ENCODE data around the gene NR3C1. TPM values are rescaled to one million over a fixed set of nuclear protein-coding genes. Genes with fewer than 3 reads are reported as not detected.

NR3C1 gene
- total RNA-seq, 6 experiments from 2014 or later: 27.3 to 60.1 (median 47.2) TPM

GRCh38 chr5:143350751-143351602 is 52.5 kb downstream of the NR3C1 start:
- H3K27ac ChIP-seq: peak overlapping the region; percentile 28 to 61 (median 59)
- DNase-seq: peak; percentile 47 to 71 (median 68)
- H3K27me3 ChIP-seq: no peaks in the 10 kb centered on the region
- peak; percentile 78 to 88 (median 81) for ATAC-seq
- H3K9me3 ChIP-seq: no peaks in the 10 kb centered on the region
- H3K36me3 ChIP-seq: no peaks in the 10 kb centered on the region
- intact Hi-C loops (cut with DNase I): no loop called here
- TF ChIP-seq, protein P1, sequence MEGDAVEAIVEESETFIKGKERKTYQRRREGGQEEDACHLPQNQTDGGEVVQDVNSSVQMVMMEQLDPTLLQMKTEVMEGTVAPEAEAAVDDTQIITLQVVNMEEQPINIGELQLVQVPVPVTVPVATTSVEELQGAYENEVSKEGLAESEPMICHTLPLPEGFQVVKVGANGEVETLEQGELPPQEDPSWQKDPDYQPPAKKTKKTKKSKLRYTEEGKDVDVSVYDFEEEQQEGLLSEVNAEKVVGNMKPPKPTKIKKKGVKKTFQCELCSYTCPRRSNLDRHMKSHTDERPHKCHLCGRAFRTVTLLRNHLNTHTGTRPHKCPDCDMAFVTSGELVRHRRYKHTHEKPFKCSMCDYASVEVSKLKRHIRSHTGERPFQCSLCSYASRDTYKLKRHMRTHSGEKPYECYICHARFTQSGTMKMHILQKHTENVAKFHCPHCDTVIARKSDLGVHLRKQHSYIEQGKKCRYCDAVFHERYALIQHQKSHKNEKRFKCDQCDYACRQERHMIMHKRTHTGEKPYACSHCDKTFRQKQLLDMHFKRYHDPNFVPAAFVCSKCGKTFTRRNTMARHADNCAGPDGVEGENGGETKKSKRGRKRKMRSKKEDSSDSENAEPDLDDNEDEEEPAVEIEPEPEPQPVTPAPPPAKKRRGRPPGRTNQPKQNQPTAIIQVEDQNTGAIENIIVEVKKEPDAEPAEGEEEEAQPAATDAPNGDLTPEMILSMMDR (IDR thresholded peaks at IDR 0.05): no peak
- no peak for TF ChIP-seq POLR2A (IDR thresholded peaks at IDR 0.05)
- peaks cover 0 to 79% (median 34%) of the 10 kb centered on the region in 4 donors for H3K4me1 ChIP-seq
- 68% methylated on average over 3 of the region's 3 CpGs for WGBS (ENCODE audit: insufficient coverage, low coverage, low lambda C conversion rate, missing lambda C conversion rate)
- no peak overlapping the region for H3K4me3 ChIP-seq

- no peaks in the 10 kb centered on the region for H3K27me3 ChIP-seq
- no peaks in the 10 kb centered on the region for H3K9me3 ChIP-seq
- peaks cover 0 to 79% (median 34%) of the 10 kb centered on the region in 4 donors for H3K4me1 ChIP-seq
- DNase-seq (no peak), ATAC-seq (no peak)
- no peaks in the 10 kb centered on the region for H3K36me3 ChIP-seq
- H3K4me3 ChIP-seq: no peak overlapping the region
- no peak for TF ChIP-seq POLR2A (IDR thresholded peaks at IDR 0.05)
- TF ChIP-seq, protein P1 (IDR thresholded peaks at IDR 0.05): no peak
- H3K27ac ChIP-seq: peak overlapping the region; percentile 28 to 61 (median 59)
- intact Hi-C loops (cut with DNase I): no loop called here
- 75% methylated on average over 1 of the region's 1 CpG for WGBS (ENCODE audit: insufficient coverage, low coverage, low lambda C conversion rate, missing lambda C conversion rate)
These were observed 53.1 kb downstream of the NR3C1 start for GRCh38 chr5:143350341-143350740.

DNA sequence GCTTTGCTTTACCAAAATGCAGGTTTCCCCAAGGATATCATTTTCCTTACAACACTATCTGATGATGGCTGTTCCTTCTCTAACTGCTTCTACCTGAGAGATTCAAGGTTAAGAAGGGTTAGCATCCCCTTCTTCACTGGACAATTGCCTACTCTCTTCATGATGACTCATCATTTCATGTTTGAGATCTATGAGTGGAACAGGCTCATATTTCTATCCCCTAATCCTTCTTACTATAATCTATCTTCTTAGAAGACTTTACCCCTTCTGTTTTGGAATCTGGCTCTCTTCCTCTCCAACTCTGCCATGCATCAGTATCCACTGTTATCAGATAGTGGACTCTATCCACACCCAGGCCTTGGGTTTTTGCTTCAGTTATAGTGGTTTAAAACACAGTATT is 54.3 kb downstream of the NR3C1 start:
- Histone ChIP-seq H3K27ac (peak overlapping the region in 1 of 3 donors; percentile 61), H3K36me3 (no peaks in the 10 kb centered on the region), H3K27me3 (no peaks in the 10 kb centered on the region), H3K9me3 (no peaks in the 10 kb centered on the region), H3K4me3 (no peak overlapping the region), H3K4me1 (peaks cover 0 to 72% (median 36%) of the 10 kb centered on the region in 4 donors)
- no peak for TF ChIP-seq POLR2A (IDR thresholded peaks at IDR 0.05)
- TF ChIP-seq, protein P1 (IDR thresholded peaks at IDR 0.05): no peak
- no peak for ATAC-seq
- intact Hi-C loops (cut with DNase I): no loop called here
- no peak for DNase-seq

DNA sequence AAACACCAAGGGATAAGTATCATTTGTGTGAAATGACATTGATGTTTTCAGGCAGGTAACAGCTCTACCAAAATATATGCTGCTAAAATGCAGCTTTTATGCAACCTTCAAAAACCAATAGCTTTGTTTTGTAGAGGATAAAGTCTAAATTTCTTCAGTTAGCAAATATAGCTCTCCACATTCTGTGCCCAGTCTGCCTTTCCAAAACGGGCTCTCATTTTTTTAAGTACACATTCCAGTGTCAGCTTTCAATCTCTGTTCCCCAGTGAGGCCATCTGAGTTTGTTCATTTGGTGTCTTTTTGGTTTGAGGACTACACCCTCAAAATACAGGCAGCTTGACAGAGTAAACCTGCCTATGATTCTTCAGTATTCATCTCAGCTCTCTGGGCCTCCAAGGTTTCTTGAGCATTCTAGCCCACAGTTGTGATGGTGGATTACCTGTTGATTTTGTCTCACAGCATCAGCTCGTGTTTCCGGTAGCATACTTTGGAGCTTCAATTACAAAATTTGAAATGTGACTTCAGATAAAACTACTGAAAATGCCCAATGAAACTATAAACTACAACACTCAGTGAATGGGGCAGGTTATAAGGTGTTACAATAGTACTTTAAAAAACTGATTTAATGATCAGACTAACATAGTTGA is 55.7 kb downstream of the NR3C1 start:
- Histone ChIP-seq H3K4me1 (peaks cover 0 to 66% (median 32%) of the 10 kb centered on the region in 4 donors), H3K4me3 (no peak overlapping the region), H3K27ac (peak overlapping the region; percentile 24 to 61 (median 61)), H3K9me3 (no peaks in the 10 kb centered on the region), H3K36me3 (no peaks in the 10 kb centered on the region), H3K27me3 (no peaks in the 10 kb centered on the region)
- ATAC-seq (peak; percentile 73 to 89 (median 82)), DNase-seq (peak in 1 of 3 donors; percentile 53)
- 15% methylated on average over 3 of the region's 3 CpGs for WGBS (ENCODE audit: insufficient coverage, low coverage, low lambda C conversion rate, missing lambda C conversion rate)
- intact Hi-C loops (cut with DNase I): no loop called here
- no peak for TF ChIP-seq POLR2A (IDR thresholded peaks at IDR 0.05)
- TF ChIP-seq, protein P1 (IDR thresholded peaks at IDR 0.05): no peak

Data from right lobe of liver (tissue), 6 donors.